Sigmoid colon (tissue), 4 donors: ENCODE results near the gene USP16.

ENCODE experiments used
- CTCF ChIP-seq, 4 experiments: fragments of 450-650 bp in 3 of 4; fragments of 200-600 bp in 1 of 4; IDR thresholded peaks; one replicate each; pipeline ENCODE4 v1.5.1; 2016 to 2019; ENCODE audit warnings: antibody characterized with exemption in 4 of 4, mild to moderate bottlenecking in 3 of 4, moderate library complexity in 2 of 4
- POLR2AphosphoS5 ChIP-seq, 4 donors: sonication (generic); formaldehyde crosslinking; IDR thresholded peaks; one replicate each; pipeline ENCODE4 v1.6.1; 2017; ENCODE audit warnings: antibody characterized with exemption in 4 of 4

GRCh38 chr21:29052224-29052623 lies 27.8 kb downstream of the USP16 start:
- TF ChIP-seq POLR2AphosphoS5 (IDR thresholded peaks at IDR 0.05): no peak
- TF ChIP-seq CTCF (IDR thresholded peaks at IDR 0.05): no peak
